ENCODE data around the gene PRRX2.

The PRRX2 gene

DNA sequence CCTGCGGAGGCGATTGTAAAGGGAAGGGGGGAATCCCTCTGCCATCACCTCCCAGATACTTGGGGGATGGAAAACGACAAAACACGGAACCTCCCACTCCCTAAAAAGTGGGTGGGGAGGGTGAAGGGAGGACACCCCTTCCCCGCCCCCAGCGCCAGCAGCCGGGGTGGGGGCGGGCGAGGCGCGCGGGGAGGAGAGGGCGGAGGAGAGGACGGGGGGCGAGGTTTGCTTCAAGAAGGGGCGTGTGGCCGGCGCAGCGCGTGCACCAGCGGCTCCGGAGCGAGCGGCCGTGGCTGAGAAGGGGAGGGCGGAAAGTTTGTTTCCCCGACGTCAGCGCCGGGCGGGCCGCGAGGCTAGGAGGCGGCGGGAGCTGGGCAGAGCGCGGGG, at the start of gene PRRX2:
Gene PRRX2 (plus strand): TSS at position 259 of the 387 bp plus-strand sequence. CDS start 221 bp downstream, outside the sequence.
- H3K9ac ChIP-seq, result no peak within 1 kb of the TSS

DNA sequence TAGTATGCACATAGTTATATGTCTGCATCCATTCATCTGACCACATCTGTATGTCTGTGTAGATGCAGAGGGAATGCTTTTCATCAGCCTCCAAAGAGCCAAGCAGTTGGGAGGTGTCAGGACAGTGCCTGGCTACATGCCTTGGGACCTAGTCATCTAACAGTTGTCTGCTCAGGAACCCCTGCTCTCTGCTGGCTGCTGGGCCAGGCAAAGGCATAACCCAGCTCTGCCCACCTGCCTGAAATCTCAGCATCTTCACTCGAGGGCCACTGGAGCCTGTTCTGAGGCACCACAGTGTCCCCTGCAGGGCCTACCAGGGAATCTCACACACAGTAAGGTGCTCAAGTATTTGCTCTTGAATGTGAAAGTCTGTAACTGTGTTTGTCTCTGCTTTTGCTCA, 48.3 kb upstream of the PRRX2 start:
- Histone ChIP-seq H3K4me2 (no peak overlapping the region), H3K4me3 (no peak overlapping the region), H4K20me1 (no peaks in the 10 kb centered on the region), H3K4me1 (peaks cover 59% of the 10 kb centered on the region), H3K9ac (no peak overlapping the region), H3K9me3 (no peaks in the 10 kb centered on the region), H3K36me3 (no peaks in the 10 kb centered on the region), H3K27ac (no peak overlapping the region), H3K27me3 (peaks cover 32% of the 10 kb centered on the region)
- TF ChIP-seq Cebpa-rat (IDR thresholded peaks at IDR 0.05), result no peak

More for the DNA sequence above, at the start of gene PRRX2:
- no peak within 1 kb of the TSS for H3K27ac ChIP-seq
- H4K20me1 ChIP-seq, result no peaks in the 10 kb centered on the region; the same call in 1 of the 2 replicates
- no peaks in the 10 kb centered on the region for H3K9me3 ChIP-seq
- TF ChIP-seq Cebpa-rat (IDR thresholded peaks at IDR 0.05), result no peak
- H3K36me3 ChIP-seq, result no peaks in the 10 kb centered on the region
- no peak within 1 kb of the TSS for H3K4me3 ChIP-seq
- no peak within 1 kb of the TSS for H3K4me2 ChIP-seq
- H3K27me3 ChIP-seq, result peaks cover 46% of the 10 kb centered on the region
- 0 out of 2 replicates have a peak, but pooled peaks cover 9% of the 10 kb centered on the region for H3K4me1 ChIP-seq

DNA sequence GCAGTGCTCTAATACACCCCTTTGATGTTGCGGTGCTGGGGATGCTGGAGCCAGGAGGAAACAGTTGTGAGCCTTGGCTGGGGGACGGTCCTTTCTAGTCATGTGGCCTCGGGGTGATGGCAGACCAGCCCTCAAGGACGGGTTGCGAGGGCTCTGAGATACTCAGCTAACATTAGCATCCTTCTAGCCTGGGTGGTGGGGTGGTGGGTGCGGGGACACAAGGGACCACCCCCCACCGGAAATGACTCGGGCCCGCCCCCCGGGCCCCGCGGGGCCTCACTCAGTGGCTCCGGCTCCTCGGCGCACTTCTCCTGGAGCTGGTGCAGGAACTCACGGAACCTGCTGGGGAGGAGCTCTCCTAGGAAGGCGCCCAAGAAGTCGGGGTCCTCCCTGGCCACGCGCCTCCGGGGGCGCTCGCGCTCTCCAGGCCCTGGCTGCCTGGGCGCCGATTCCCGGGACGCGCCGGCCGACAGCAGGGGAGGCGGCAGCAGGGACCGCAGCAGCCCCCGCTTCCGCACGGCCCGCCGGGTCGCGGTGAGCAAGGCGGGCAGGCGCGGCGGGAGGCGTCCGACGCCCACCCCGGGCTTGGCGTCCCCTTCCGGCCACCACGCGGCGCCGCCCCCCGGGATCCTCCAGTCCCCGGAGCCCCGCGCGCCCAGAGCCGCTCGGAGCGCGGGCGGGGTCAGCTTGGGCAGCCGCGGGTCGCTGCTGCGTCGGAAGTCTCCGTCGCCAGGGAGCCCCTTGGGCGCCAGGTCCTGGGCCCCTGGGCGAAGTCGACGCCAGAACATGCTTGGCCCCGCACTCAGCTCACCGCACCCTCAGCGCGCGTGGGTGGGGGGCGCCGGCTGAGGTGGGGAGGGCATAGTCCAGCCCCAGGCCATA, 45.4 kb upstream of the PRRX2 start:
- Histone ChIP-seq H3K36me3 (no peaks in the 10 kb centered on the region), H3K27me3 (peaks cover 32% of the 10 kb centered on the region), H3K27ac (peak overlapping the region; percentile 68), H3K9ac (peak overlapping the region; percentile 77), H3K9me3 (no peaks in the 10 kb centered on the region), H4K20me1 (no peaks in the 10 kb centered on the region), H3K4me1 (peaks cover 50% of the 10 kb centered on the region), H3K4me2 (peak overlapping the region; percentile 96), H3K4me3 (peak overlapping the region; percentile 68)
- TF ChIP-seq Cebpa-rat (IDR thresholded peaks at IDR 0.05), result no peak

DNA sequence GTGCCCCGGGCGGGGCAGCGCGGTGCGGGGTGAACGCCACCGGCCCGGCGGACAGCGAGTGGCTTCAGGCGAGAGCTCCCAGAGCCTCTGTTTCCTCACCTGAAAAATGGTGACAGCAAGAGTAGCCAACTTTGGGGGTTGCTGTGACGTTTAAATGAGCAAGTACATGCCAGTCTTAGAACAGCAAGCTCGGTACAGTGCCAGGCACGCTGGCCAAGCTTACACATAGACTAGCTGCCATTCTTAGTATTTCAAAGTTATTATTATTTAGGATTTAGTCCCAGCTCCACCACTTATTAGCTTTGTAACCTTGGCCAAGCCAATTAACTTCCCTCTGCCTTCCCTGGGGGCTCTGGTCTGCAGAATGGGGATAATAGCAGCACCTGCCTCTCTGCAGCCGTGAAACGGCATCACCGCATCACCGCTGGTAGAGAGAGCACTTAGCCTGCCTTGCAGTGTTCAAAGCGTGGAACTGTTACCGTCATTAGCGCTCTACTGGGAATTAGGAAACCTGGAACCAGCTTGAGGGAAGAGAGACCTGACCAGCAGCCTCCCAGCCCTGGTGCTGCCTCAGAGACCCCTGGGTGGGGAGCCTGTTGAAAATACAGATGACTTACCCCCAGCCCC, 44.7 kb upstream of the PRRX2 start, which contains the start of gene C9orf50:
Gene C9orf50 (minus strand): TSS at position 433 of the 627 bp plus-strand sequence. CDS start 527 bp downstream, outside the sequence.
- Histone ChIP-seq H3K36me3 (no peaks in the 10 kb centered on the region), H3K9me3 (no peaks in the 10 kb centered on the region), H4K20me1 (no peaks in the 10 kb centered on the region), H3K9ac (peak within 1 kb of the TSS; percentile 77), H3K4me2 (peak within 1 kb of the TSS; percentile 96), H3K27me3 (peaks cover 32% of the 10 kb centered on the region), H3K4me3 (peak within 1 kb of the TSS; percentile 68), H3K4me1 (peaks cover 50% of the 10 kb centered on the region), H3K27ac (peak within 1 kb of the TSS; percentile 68)
- TF ChIP-seq Cebpa-rat (IDR thresholded peaks at IDR 0.05), result no peak

DNA sequence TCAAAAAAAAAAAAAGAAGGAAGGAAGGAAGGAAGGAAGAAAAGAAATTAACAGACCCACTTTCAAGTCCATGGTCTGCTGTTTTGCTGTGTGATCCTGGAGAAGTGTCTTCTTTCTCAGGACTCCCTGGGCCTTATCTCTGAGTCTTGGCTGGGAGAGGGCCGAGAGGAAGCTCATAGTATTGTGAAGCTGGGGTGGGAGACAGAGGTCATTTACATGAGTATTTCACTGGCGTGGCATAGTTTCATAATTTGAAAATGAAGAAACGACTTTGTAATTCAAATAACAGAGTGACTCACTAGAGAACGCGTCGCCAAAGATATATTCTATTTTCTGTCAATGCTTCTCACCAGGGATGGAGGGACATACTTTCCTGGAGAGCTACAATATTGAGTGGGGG, 42.1 kb upstream of the PRRX2 start:
- Histone ChIP-seq H3K27ac (no peak overlapping the region), H4K20me1 (peaks cover 22% of the 10 kb centered on the region), H3K4me1 (peaks cover 63% of the 10 kb centered on the region), H3K27me3 (peaks cover 32% of the 10 kb centered on the region), H3K4me2 (peak overlapping the region; percentile 11; the same call in 1 of the 2 replicates), H3K9ac (no peak overlapping the region), H3K4me3 (no peak overlapping the region), H3K9me3 (no peaks in the 10 kb centered on the region), H3K36me3 (peaks cover 6% of the 10 kb centered on the region)
- TF ChIP-seq Cebpa-rat (IDR thresholded peaks at IDR 0.05), result no peak

DNA sequence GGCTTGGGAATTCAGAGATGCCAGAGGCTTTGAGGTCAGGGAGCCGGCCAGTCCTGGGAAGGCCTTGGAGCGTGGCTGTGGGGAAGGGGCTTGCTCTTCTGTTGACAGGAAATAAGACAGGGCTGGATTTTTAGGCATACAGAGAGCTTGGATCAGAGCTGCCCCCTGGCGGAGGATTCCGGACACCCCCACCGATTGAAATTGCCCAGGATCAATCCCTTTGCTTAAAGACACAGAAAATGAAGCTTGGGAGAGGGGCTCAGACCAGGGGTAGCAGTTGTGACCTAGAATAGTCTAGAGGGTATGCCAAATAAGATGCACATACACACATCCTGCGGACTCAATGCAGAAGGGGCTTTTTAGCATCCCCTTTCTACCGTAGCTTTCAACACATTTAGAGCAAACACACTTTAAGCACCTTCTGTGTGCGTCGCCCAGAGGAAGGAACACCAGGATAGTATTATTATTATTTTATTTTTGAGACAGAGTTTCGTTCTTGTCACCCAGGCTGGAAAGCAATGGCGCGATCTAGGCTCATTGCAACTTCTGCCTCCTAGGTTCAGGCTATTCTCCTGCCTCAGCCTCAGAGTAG, 41.2 kb upstream of the PRRX2 start:
- H3K27me3 ChIP-seq, result peaks cover 28% of the 10 kb centered on the region
- H3K9ac ChIP-seq, result peak overlapping the region; percentile 91; the same call in 1 of the 2 replicates
- peaks cover 31% of the 10 kb centered on the region for H4K20me1 ChIP-seq
- peak overlapping the region; percentile 96 for H3K4me2 ChIP-seq
- peaks cover 72% of the 10 kb centered on the region for H3K4me1 ChIP-seq
- no peaks in the 10 kb centered on the region for H3K9me3 ChIP-seq
- H3K36me3 ChIP-seq, result peaks cover 15% of the 10 kb centered on the region
- H3K27ac ChIP-seq, result peak overlapping the region; percentile 97
- no peak for TF ChIP-seq Cebpa-rat (IDR thresholded peaks at IDR 0.05)
- no peak overlapping the region for H3K4me3 ChIP-seq

DNA sequence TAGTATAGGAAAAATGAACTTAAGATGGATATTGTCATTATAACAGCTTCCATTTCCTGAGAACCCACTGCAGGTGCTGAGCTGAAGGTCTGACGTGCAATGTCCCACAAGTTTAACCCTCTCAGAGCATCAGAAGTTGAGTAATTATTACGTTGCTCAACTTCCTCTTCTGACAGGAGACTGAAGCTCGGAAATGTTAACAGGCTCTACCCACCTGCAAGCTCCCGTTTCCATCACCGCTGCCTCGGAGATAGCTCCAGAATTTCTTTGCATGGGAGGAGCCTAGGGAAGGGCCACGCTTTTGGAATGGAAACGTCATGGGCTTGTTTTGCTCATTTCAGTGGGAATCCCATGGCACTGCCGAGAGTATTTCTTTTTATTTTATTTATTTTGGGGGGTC, 40.5 kb upstream of the PRRX2 start:
- peak overlapping the region; percentile 97 for H3K27ac ChIP-seq
- H3K9ac ChIP-seq, result peak overlapping the region; percentile 91
- peaks cover 21% of the 10 kb centered on the region for H3K27me3 ChIP-seq
- H3K4me3 ChIP-seq, result peak overlapping the region; percentile 84
- peak overlapping the region; percentile 96 for H3K4me2 ChIP-seq
- peaks cover 38% of the 10 kb centered on the region for H4K20me1 ChIP-seq
- H3K4me1 ChIP-seq, result peaks cover 75% of the 10 kb centered on the region
- peaks cover 22% of the 10 kb centered on the region for H3K36me3 ChIP-seq
- TF ChIP-seq Cebpa-rat (IDR thresholded peaks at IDR 0.05), result peak; percentile 79
- H3K9me3 ChIP-seq, result no peaks in the 10 kb centered on the region

DNA sequence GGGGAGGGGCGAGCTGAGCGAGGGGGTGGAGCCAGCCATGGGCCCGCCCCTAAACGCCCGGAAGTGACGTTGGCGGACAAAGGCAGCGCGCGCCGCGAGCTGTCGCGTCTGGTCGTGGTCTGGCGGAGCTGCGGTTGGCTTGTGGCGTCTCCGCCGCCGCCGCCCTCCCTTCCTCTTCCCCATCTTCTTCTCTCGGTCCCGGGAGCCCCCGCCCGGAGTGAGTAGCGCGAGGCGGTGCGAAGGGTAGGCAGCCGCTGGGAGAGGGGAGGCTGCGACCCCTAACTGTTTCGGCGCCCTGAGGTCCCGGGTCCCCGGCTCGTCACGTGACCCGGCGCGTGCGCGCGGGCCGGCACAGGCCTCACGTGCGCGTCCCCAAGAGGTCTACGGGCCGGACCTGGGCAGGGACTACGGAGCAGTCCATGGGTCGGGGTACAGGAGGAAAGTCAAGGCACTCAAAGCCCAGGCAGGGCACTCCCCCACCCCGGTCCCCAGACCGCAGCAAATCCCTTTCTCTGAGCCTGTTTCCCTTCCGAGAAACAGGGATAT, 39.3 kb upstream of the PRRX2 start, which contains the start of gene NTMT1:
Gene NTMT1 (plus strand): TSS at position 85 of the 546 bp plus-strand sequence. CDS start 6,541 bp downstream, outside the sequence.
- peaks cover 75% of the 10 kb centered on the region for H3K4me1 ChIP-seq
- peak within 1 kb of the TSS; percentile 84 for H3K4me3 ChIP-seq
- H3K9me3 ChIP-seq, result no peaks in the 10 kb centered on the region
- H3K4me2 ChIP-seq, result peak within 1 kb of the TSS; percentile 96
- H3K27me3 ChIP-seq, result peaks cover 9% of the 10 kb centered on the region
- TF ChIP-seq Cebpa-rat (IDR thresholded peaks at IDR 0.05), result no peak
- H4K20me1 ChIP-seq, result peaks cover 50% of the 10 kb centered on the region
- H3K27ac ChIP-seq, result peak within 1 kb of the TSS; percentile 97
- H3K36me3 ChIP-seq, result peaks cover 34% of the 10 kb centered on the region
- peak within 1 kb of the TSS; percentile 91 for H3K9ac ChIP-seq

DNA sequence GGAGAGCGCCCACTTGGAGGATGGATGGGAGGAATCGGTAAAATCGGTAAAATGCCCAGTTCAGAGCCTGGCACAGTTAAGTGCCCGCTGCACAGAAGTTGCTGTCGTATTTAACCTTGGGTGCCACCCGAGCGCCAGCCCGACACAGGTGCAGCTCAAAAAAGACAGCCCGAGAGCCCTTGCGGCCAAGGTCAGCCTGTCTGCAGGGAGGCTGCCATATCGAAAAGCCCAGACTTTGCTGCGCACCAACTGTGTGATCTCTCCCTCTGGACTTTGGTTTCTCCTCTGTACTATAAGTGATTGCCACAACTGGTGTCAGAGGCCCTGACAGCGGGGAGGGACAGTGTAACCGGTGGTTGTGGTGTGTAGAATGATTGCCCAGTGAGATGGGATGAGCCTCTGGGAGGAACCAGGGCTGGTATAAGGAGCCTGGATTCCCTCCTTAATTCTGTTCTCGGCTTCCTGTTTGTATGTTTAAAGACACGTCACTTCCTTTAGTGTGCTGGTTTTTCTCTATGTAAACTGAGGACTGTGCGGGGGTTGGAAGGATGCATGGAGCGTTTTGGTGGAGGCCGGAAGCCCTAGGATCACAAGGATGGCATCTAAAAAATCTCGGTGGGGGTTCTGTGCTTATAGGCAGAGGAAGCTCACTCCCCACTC, 38.7 kb upstream of the PRRX2 start:
- H3K4me2 ChIP-seq, result peak overlapping the region; percentile 96
- H3K27ac ChIP-seq, result peak overlapping the region; percentile 97
- H3K9me3 ChIP-seq, result no peaks in the 10 kb centered on the region
- TF ChIP-seq Cebpa-rat (IDR thresholded peaks at IDR 0.05), result no peak
- H3K4me3 ChIP-seq, result peak overlapping the region; percentile 84
- H4K20me1 ChIP-seq, result peaks cover 56% of the 10 kb centered on the region
- H3K9ac ChIP-seq, result peak overlapping the region; percentile 91
- peaks cover 79% of the 10 kb centered on the region for H3K4me1 ChIP-seq
- H3K27me3 ChIP-seq, result peaks cover 3% of the 10 kb centered on the region; the same call in 1 of the 2 replicates
- peaks cover 38% of the 10 kb centered on the region for H3K36me3 ChIP-seq

Measured in BLaER1 (cell line).